Subcutaneous adipose tissue (tissue), 4 donors: ENCODE results near the gene SPATS2L. TPM values are rescaled to one million over a fixed set of nuclear protein-coding genes. Genes with fewer than 3 reads are reported as not detected.

Source experiments
- total RNA-seq, 4 donors: library from RNA; depleted of rRNA; stranded (reverse); fragments of >200 nt; gene quantifications; one replicate each; pipeline ENCODE4 v1.1.0, GENCODE V29; 2016
- TF ChIP-seq, protein P1 (sequence below): fragments of 450-650 bp; IDR thresholded peaks from one replicate; pipeline ENCODE4 v1.5.1; 2016; ENCODE audit warnings: low read depth, mild to moderate bottlenecking, control low read depth, antibody characterized with exemption, moderate library complexity

SPATS2L gene
- total RNA-seq, 4 donors from 2014 or later, result 71.4 to 88.9 (median 79.6) TPM

DNA sequence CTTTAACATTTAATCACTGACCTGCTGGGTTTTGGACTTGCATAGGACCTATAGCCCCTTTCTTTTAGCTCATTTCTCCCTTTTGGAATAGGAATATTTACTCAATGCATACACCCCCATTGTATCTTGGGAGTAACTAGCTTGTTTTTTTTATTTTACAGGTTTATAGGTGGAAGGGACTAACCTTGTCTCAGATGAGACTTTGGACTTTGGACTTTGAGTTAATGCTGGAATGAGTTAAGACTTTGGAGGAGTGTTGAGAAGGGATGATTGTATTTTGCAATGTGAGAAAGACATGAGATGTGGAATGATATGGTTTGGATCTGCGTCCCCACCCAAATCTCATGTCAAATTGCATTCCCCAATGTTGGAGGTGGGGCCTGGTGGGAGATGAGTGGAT is 43.2 kb upstream of the SPATS2L start:
- TF ChIP-seq, protein P1, sequence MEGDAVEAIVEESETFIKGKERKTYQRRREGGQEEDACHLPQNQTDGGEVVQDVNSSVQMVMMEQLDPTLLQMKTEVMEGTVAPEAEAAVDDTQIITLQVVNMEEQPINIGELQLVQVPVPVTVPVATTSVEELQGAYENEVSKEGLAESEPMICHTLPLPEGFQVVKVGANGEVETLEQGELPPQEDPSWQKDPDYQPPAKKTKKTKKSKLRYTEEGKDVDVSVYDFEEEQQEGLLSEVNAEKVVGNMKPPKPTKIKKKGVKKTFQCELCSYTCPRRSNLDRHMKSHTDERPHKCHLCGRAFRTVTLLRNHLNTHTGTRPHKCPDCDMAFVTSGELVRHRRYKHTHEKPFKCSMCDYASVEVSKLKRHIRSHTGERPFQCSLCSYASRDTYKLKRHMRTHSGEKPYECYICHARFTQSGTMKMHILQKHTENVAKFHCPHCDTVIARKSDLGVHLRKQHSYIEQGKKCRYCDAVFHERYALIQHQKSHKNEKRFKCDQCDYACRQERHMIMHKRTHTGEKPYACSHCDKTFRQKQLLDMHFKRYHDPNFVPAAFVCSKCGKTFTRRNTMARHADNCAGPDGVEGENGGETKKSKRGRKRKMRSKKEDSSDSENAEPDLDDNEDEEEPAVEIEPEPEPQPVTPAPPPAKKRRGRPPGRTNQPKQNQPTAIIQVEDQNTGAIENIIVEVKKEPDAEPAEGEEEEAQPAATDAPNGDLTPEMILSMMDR, result no peak

DNA sequence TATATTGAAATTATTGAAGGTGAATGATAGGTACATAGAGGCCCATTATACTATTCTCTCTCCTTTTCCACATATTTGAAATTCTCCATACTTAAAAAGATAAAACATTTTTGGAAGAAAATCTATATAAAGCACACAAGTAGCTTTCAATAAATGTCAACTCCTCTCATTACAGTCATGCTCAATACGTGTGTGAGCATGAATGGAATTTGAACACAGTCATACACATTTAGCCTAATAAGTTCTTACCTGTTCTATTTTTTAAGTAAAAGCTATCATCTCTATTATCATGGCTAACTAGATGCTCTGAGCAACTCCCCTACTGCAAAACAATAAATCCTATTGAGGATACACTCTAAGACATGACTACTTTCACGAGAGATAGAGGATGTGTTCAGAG is 41.9 kb upstream of the SPATS2L start:
- TF ChIP-seq, protein P1, result no peak

DNA sequence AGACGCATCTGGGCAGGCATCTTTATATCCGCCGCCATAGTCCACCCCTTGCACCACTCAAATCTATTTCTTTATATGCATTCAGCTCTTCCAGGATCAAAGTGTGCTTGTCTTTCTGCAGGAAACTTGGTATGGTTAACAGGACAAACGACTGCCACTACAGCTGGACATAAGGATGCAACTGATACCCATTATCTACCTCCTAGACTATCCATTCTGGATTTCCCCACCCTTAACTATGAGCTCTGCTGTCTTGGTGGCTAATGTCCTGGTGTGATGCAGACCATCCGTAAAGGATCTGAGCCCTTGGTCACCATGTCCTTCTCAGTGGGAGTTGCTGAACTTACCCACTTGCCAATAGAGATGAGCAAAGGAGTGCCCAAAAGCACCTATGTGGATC is 40.1 kb upstream of the SPATS2L start:
- TF ChIP-seq, protein P1, result no peak

DNA sequence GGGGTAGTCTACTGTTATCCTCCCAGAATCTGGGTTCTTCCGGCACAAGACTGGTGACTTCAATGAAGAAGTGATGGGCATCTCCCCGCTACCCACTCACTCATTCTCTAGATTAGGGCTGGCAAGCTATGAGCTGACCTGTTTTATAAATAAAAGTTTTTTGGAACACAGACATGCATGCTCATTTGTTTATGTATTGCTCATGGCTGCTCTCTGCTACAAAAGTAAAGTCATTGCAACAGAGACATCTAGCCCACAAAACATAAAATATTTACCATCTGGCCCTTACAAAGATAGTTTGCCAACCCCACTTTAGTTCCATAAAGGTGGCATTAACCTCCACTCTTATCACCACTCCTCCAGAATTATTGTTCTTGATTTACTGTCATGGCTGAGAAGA is 39.1 kb upstream of the SPATS2L start:
- TF ChIP-seq, protein P1, result no peak

DNA sequence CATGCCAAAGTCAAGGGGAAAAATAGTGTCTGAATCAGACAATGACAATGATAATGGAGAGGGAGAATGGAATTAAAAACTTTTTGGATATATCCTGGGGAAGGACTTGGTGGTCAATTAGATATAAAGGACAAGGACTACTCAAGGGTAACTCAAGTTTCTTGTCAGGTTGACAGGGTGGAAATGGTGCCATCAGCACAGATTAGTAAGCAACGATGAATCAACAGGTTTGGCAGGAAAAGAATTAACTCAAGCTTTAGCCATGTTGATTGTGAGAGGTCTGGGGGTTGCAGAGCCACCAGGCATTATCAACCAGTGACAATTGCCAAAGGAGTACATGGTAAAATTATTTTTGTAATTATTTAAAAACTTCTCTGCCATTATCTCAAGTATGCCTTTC is 35.8 kb upstream of the SPATS2L start:
- TF ChIP-seq, protein P1, result no peak

DNA sequence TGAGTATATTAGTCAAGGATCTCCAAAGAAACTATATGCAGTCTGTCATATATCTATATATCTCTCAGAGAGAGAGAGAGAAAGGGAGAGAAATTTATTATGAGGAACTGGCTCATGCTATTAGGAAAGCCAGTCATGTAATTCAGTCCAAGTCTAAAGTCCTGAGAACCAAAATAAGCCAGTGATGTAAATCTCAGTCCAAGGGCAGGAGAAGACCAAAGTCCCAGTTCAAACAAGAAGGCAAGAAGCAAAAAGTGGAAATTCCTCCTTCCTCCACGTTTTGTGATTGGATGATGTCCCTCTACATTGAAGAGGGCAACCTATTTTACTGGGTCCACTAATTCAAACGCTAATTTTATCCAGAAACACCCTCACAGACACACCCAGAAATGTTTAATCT is 34.2 kb upstream of the SPATS2L start:
- TF ChIP-seq, protein P1, result no peak

DNA sequence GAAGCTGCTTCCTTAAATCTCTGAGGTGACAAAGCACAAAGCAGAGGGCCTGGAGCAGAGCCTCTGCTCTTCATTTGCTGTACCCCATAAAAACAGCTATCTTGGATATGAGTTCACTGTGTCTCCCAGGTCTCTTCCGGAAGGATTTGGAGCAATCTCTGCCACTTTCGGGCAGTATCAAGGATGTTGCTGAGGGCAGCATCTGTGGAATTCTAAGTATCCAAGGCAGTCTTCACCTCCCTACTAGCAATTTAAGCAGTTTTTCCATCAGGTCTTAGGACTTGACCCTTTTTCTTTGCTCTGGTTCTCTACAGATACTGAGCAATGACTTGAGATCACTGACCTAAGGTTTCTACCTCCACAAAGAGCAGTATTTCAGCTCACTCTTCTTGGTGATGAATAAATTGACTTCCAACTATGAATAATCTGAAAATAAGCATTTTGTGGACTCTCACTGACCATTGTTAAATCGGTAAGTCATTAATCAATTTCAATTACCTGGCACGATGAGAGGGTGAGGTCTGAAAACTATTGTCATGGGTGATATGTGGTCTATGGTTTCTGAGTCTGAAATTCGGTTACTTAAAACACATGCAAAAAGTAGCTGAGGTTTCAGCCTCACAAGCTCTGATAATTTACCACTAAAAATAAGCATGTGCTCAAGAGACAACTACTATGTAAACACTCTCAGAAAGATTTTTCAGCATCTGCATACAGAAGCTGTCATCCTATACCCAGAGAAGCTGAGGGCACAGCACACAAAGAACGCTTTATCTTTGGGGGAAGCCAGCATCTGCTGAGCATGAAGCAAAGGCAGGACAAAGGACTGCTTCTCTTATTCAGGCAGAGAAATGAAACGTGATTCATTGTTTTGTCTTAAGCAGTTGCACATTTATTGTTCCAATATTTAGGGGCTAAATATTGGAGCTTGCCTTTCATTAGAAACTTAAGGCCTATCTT is 32.1 kb upstream of the SPATS2L start:
- TF ChIP-seq, protein P1, result no peak
